Endothelial cell of umbilical vein (primary cell): ENCODE measurements around the gene EPC1.

Experiments
- EZH2 ChIP-seq: IDR thresholded peaks from 2 replicates; pipeline ENCODE4 v1.6.1; 2012; ENCODE audit warnings: borderline replicate concordance, low read depth, mild to moderate bottlenecking, moderate library complexity, low read length, inconsistent platforms; ENCODE audit not compliant: severe bottlenecking
- JUN ChIP-seq: IDR thresholded peaks from 2 replicates; pipeline ENCODE4 v1.6.1; 2011; ENCODE audit warnings: borderline replicate concordance, low read depth; ENCODE audit not compliant: insufficient read length, insufficient read depth
- POLR2A ChIP-seq: IDR thresholded peaks from 2 replicates; pipeline ENCODE4 v1.6.1; 2012; ENCODE audit warnings: low read depth, mild to moderate bottlenecking, control low read depth, low read length
- POLR2AphosphoS5 ChIP-seq: IDR thresholded peaks from 2 replicates; pipeline ENCODE4 v1.6.1; 2012; ENCODE audit warnings: low read depth, mild to moderate bottlenecking, control low read depth, low read length, moderate library complexity; ENCODE audit not compliant: insufficient read depth
- TF ChIP-seq, protein P1 (sequence below), 2 donors: IDR thresholded peaks; 1 replicate in 1 of 2; 2 replicates in 1 of 2; pipeline ENCODE4 v1.5.1; 2011; ENCODE audit warnings: low read length in 2 of 2, mild to moderate bottlenecking in 2 of 2, moderate library complexity in 2 of 2, control low read depth in 1 of 2, inconsistent platforms in 1 of 2, low read depth in 1 of 2; ENCODE audit not compliant: insufficient read depth in 1 of 2; ENCODE audit errors: extremely low read depth in 1 of 2

DNA sequence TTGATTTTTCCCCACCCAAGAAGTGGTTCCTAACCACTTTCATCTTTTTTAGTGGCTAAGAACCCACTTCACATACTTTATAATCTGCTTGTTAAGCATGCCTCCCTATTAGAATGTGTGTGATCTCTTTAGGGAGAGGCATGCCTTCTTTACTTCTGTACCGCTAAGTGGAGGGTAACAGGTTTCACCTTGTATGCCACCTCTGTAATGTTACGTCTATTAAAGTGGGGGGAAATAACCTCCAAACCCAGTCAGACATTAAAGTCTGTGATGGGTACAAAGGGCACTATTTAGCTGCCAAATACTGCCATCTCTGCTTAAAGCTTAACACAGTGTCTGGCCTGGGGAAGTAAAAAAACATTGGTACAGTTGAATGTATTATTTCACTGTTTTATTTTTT, 51.9 kb downstream of the EPC1 start:
- TF ChIP-seq, protein P1, sequence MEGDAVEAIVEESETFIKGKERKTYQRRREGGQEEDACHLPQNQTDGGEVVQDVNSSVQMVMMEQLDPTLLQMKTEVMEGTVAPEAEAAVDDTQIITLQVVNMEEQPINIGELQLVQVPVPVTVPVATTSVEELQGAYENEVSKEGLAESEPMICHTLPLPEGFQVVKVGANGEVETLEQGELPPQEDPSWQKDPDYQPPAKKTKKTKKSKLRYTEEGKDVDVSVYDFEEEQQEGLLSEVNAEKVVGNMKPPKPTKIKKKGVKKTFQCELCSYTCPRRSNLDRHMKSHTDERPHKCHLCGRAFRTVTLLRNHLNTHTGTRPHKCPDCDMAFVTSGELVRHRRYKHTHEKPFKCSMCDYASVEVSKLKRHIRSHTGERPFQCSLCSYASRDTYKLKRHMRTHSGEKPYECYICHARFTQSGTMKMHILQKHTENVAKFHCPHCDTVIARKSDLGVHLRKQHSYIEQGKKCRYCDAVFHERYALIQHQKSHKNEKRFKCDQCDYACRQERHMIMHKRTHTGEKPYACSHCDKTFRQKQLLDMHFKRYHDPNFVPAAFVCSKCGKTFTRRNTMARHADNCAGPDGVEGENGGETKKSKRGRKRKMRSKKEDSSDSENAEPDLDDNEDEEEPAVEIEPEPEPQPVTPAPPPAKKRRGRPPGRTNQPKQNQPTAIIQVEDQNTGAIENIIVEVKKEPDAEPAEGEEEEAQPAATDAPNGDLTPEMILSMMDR (IDR thresholded peaks at IDR 0.05; ENCODE audit: extremely low read depth in 1 of 2, insufficient read depth in 1 of 2, low read depth in 1 of 2, low read length in 2 of 2), result no peak
- TF ChIP-seq EZH2, result no peak
- TF ChIP-seq POLR2AphosphoS5, result no peak
- no peak for TF ChIP-seq POLR2A
- no peak for TF ChIP-seq JUN
